ENCODE measurements around the gene SSBP3. TPM values are rescaled to one million over a fixed set of nuclear protein-coding genes. Genes with fewer than 3 reads are reported as not detected.

Gene SSBP3
- total RNA-seq, 1 donor: 14.5 TPM

- TF ChIP-seq CTCF (IDR thresholded peaks at IDR 0.05; ENCODE audit: extremely low read depth, low read depth, low read length): no peak
- H3K4me2 ChIP-seq (ENCODE audit: insufficient read depth, low read length): no peak overlapping the region
- H3K27ac ChIP-seq (ENCODE audit: low read depth, low read length): no peak overlapping the region
- H3K9me3 ChIP-seq (ENCODE audit: low read depth, low read length): no peaks in the 10 kb centered on the region
- peaks cover 14% of the 10 kb centered on the region for H4K20me1 ChIP-seq (ENCODE audit: insufficient read depth, low read length)
- no peaks in the 10 kb centered on the region for H3K4me1 ChIP-seq (ENCODE audit: insufficient read depth, low read length)
- H3K27me3 ChIP-seq (ENCODE audit: insufficient read depth, low read length): no peaks in the 10 kb centered on the region
- H3K79me2 ChIP-seq (ENCODE audit: insufficient read depth, low read length): peaks cover 4% of the 10 kb centered on the region
- no peaks in the 10 kb centered on the region for H3K36me3 ChIP-seq (ENCODE audit: insufficient read depth, low read length)
- no peak overlapping the region for H3K4me3 ChIP-seq (ENCODE audit: insufficient read depth, low read length)
- no peak overlapping the region for H2AFZ ChIP-seq (ENCODE audit: low read length)
- DNase-seq (ENCODE audit: insufficient read length, low spot score, missing footprints): no peak
These were observed 140.0 kb downstream of the SSBP3 start for GRCh38 chr1:54266195-54266594.

DNA sequence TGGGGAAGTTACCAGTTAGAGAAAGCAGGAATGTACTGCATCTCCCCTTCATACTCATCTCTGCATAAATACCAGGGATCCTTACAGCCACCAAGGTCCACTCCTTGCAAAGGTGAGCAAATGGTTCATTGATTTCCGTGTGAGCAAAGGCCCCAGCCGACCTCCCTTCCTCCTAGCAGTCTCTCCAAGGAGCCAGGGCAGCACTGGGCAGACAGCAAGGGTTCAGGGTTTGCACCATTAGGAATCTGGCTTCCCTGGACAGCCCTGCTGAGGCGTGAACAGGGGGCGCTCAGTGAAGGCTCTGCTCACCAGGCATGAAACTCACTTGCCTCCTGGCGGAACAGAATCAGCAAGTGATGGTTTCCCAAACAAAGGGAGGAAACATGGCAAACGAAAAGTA is 140.5 kb downstream of the SSBP3 start:
- no peaks in the 10 kb centered on the region for H3K36me3 ChIP-seq (ENCODE audit: insufficient read depth, low read length)
- H4K20me1 ChIP-seq (ENCODE audit: insufficient read depth, low read length): peaks cover 12% of the 10 kb centered on the region
- no peak overlapping the region for H3K4me3 ChIP-seq (ENCODE audit: insufficient read depth, low read length)
- H3K27me3 ChIP-seq (ENCODE audit: insufficient read depth, low read length): no peaks in the 10 kb centered on the region
- no peaks in the 10 kb centered on the region for H3K9me3 ChIP-seq (ENCODE audit: low read depth, low read length)
- no peak overlapping the region for H2AFZ ChIP-seq (ENCODE audit: low read length)
- H3K79me2 ChIP-seq (ENCODE audit: insufficient read depth, low read length): peaks cover 4% of the 10 kb centered on the region
- no peaks in the 10 kb centered on the region for H3K4me1 ChIP-seq (ENCODE audit: insufficient read depth, low read length)
- H3K4me2 ChIP-seq (ENCODE audit: insufficient read depth, low read length): no peak overlapping the region
- DNase-seq (ENCODE audit: insufficient read length, low spot score, missing footprints): no peak
- H3K27ac ChIP-seq (ENCODE audit: low read depth, low read length): no peak overlapping the region
- TF ChIP-seq CTCF (IDR thresholded peaks at IDR 0.05; ENCODE audit: extremely low read depth, low read depth, low read length): no peak

DNA sequence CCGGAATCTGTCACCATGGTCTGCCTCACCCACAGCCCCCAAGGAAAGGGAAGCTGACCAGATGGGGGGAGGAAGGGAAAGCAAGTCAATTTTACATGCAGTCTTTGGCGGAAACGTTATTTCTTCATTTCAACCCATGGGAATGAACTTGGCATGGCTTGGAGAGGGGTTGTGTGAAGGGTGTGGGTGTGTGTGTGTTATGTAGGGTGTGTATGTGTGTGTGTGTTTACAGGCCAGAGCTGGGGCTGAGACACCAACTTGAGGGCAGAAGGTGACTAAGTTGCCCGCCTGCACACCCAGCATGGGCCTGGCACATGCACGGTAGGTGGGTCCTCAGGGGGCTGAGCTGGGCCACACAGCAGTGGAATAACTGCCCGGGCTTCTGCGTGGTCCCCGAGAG is 141.1 kb downstream of the SSBP3 start:
- no peak overlapping the region for H3K4me3 ChIP-seq (ENCODE audit: insufficient read depth, low read length)
- peaks cover 12% of the 10 kb centered on the region for H4K20me1 ChIP-seq (ENCODE audit: insufficient read depth, low read length)
- H3K79me2 ChIP-seq (ENCODE audit: insufficient read depth, low read length): peaks cover 4% of the 10 kb centered on the region
- TF ChIP-seq CTCF (IDR thresholded peaks at IDR 0.05; ENCODE audit: extremely low read depth, low read depth, low read length): no peak
- H3K9me3 ChIP-seq (ENCODE audit: low read depth, low read length): no peaks in the 10 kb centered on the region
- H2AFZ ChIP-seq (ENCODE audit: low read length): no peak overlapping the region
- no peaks in the 10 kb centered on the region for H3K27me3 ChIP-seq (ENCODE audit: insufficient read depth, low read length)
- H3K4me2 ChIP-seq (ENCODE audit: insufficient read depth, low read length): no peak overlapping the region
- H3K4me1 ChIP-seq (ENCODE audit: insufficient read depth, low read length): no peaks in the 10 kb centered on the region
- no peaks in the 10 kb centered on the region for H3K36me3 ChIP-seq (ENCODE audit: insufficient read depth, low read length)
- no peak overlapping the region for H3K27ac ChIP-seq (ENCODE audit: low read depth, low read length)
- no peak for DNase-seq (ENCODE audit: insufficient read length, low spot score, missing footprints)

GRCh38 chr1:54263601-54264226 is 142.5 kb downstream of the SSBP3 start:
- Histone ChIP-seq H3K4me3 (ENCODE audit: insufficient read depth, low read length) (no peak overlapping the region), H2AFZ (ENCODE audit: low read length) (no peak overlapping the region), H3K9me3 (ENCODE audit: low read depth, low read length) (no peaks in the 10 kb centered on the region), H3K4me2 (ENCODE audit: insufficient read depth, low read length) (no peak overlapping the region), H3K79me2 (ENCODE audit: insufficient read depth, low read length) (peaks cover 4% of the 10 kb centered on the region), H3K36me3 (ENCODE audit: insufficient read depth, low read length) (no peaks in the 10 kb centered on the region), H3K27ac (ENCODE audit: low read depth, low read length) (no peak overlapping the region), H4K20me1 (ENCODE audit: insufficient read depth, low read length) (peaks cover 10% of the 10 kb centered on the region), H3K27me3 (ENCODE audit: insufficient read depth, low read length) (no peaks in the 10 kb centered on the region), H3K4me1 (ENCODE audit: insufficient read depth, low read length) (no peaks in the 10 kb centered on the region)
- no peak for TF ChIP-seq CTCF (IDR thresholded peaks at IDR 0.05; ENCODE audit: extremely low read depth, low read depth, low read length)
- DNase-seq (ENCODE audit: insufficient read length, low spot score, missing footprints): no peak

Measured in osteoblast (primary cell).